ENCODE measurements around the gene GNAL. TPM values are rescaled to one million over a fixed set of nuclear protein-coding genes. Genes with fewer than 3 reads are reported as not detected.

GNAL gene
- total RNA-seq, 1 donor from 2014 or later: 12.0 TPM

- no peaks in the 10 kb centered on the region for H3K9me3 Mint-ChIP-seq
- no peak for TF ChIP-seq CTCF (IDR thresholded peaks at IDR 0.05; ENCODE audit: unreplicated experiment)
- no peak overlapping the region for H3K4me3 Mint-ChIP-seq
- no peaks in the 10 kb centered on the region for H3K27me3 Mint-ChIP-seq (ENCODE audit: low read depth)
- no peak for DNase-seq (ENCODE audit: low spot score in 2 of 2, unreplicated experiment in 2 of 2)
- H3K36me3 Mint-ChIP-seq: no peaks in the 10 kb centered on the region
- no peak overlapping the region for H3K27ac Mint-ChIP-seq
- H3K4me1 Mint-ChIP-seq: peaks cover 5% of the 10 kb centered on the region
These were observed 119.2 kb downstream of the GNAL start for GRCh38 chr18:11808001-11808855.

- no peak for TF ChIP-seq CTCF (IDR thresholded peaks at IDR 0.05; ENCODE audit: unreplicated experiment)
- Mint-ChIP-seq H3K27me3 (ENCODE audit: low read depth) (no peaks in the 10 kb centered on the region), H3K36me3 (no peaks in the 10 kb centered on the region), H3K27ac (no peak overlapping the region), H3K9me3 (no peaks in the 10 kb centered on the region), H3K4me1 (peaks cover 5% of the 10 kb centered on the region), H3K4me3 (no peak overlapping the region)
- no peak for DNase-seq (ENCODE audit: low spot score in 2 of 2, unreplicated experiment in 2 of 2)
These were observed 120.8 kb downstream of the GNAL start for GRCh38 chr18:11809895-11810294.

- H3K4me3 Mint-ChIP-seq: no peak overlapping the region
- no peak for DNase-seq (ENCODE audit: low spot score in 2 of 2, unreplicated experiment in 2 of 2)
- no peaks in the 10 kb centered on the region for H3K36me3 Mint-ChIP-seq
- no peak for TF ChIP-seq CTCF (IDR thresholded peaks at IDR 0.05; ENCODE audit: unreplicated experiment)
- no peak overlapping the region for H3K27ac Mint-ChIP-seq
- no peaks in the 10 kb centered on the region for H3K27me3 Mint-ChIP-seq (ENCODE audit: low read depth)
- H3K4me1 Mint-ChIP-seq: peaks cover 5% of the 10 kb centered on the region
- no peaks in the 10 kb centered on the region for H3K9me3 Mint-ChIP-seq
These were observed 121.3 kb downstream of the GNAL start for GRCh38 chr18:11810379-11810778.

GRCh38 chr18:11811009-11811408 is 121.9 kb downstream of the GNAL start:
- Mint-ChIP-seq H3K27ac (no peak overlapping the region), H3K4me1 (peaks cover 5% of the 10 kb centered on the region), H3K9me3 (no peaks in the 10 kb centered on the region), H3K27me3 (ENCODE audit: low read depth) (no peaks in the 10 kb centered on the region), H3K4me3 (no peak overlapping the region), H3K36me3 (no peaks in the 10 kb centered on the region)
- no peak for DNase-seq (ENCODE audit: low spot score in 2 of 2, unreplicated experiment in 2 of 2)
- TF ChIP-seq CTCF (IDR thresholded peaks at IDR 0.05; ENCODE audit: unreplicated experiment): no peak

GRCh38 chr18:11817229-11817628 is 128.2 kb downstream of the GNAL start:
- H3K27ac Mint-ChIP-seq: no peak overlapping the region
- H3K4me1 Mint-ChIP-seq: no peaks in the 10 kb centered on the region
- no peaks in the 10 kb centered on the region for H3K27me3 Mint-ChIP-seq (ENCODE audit: low read depth)

More at GRCh38 chr18:11817229-11817628, 128.2 kb downstream of the GNAL start:
- Mint-ChIP-seq H3K4me3 (no peak overlapping the region), H3K36me3 (no peaks in the 10 kb centered on the region), H3K9me3 (peaks cover 5% of the 10 kb centered on the region)
- no peak for TF ChIP-seq CTCF (IDR thresholded peaks at IDR 0.05; ENCODE audit: unreplicated experiment)
- no peak for DNase-seq (ENCODE audit: low spot score in 2 of 2, unreplicated experiment in 2 of 2)

Measured in mesothelial cell of epicardium (in vitro differentiated cells).